HL-60/S4 treated with retinoic acid at 250 ng/mL for 4 days and 3 days (cell line): ENCODE measurements around the gene ADARB2.
"Not testable (repeated sequence)": the region's sequence is repeated elsewhere in the genome, so short reads cannot be mapped to it uniquely, and the experiment has no call there.

Experiments used
- in situ Hi-C: fragments of 300-500 bp; cut with MboI; formaldehyde crosslinking; loops from 2 replicates; pipeline ENCODE4 v1.7.0; 2022; ENCODE audit warnings: low sequenced_read_pairs

Gene ADARB2

GRCh38 chr10:1418031-1418550, 319.2 kb downstream of the ADARB2 start:
- in situ Hi-C loops = no loop called here

GRCh38 chr10:1417574-1417973, 319.8 kb downstream of the ADARB2 start:
- in situ Hi-C loops = no loop called here

GRCh38 chr10:1416456-1417037, 320.8 kb downstream of the ADARB2 start:
- in situ Hi-C loops = no loop called here

GRCh38 chr10:1414893-1415292, 322.4 kb downstream of the ADARB2 start:
- in situ Hi-C loops = no loop called here

- in situ Hi-C loops = not testable (repeated sequence)
Measured at GRCh38 chr10:1414346-1414745, 323.0 kb downstream of the ADARB2 start.

- in situ Hi-C loops = no loop called here
Measured at GRCh38 chr10:1413823-1414222, 323.5 kb downstream of the ADARB2 start.

GRCh38 chr10:1413256-1413655, 324.1 kb downstream of the ADARB2 start:
- in situ Hi-C loops = no loop called here

- in situ Hi-C loops = no loop called here
Measured at GRCh38 chr10:1412531-1413189, 324.7 kb downstream of the ADARB2 start.

- in situ Hi-C loops = no loop called here
Measured at GRCh38 chr10:1411956-1412355, 325.4 kb downstream of the ADARB2 start.

GRCh38 chr10:1411451-1411850, 325.9 kb downstream of the ADARB2 start:
- in situ Hi-C loops = no loop called here

- in situ Hi-C loops = no loop called here
Measured at GRCh38 chr10:1410469-1411395, 326.6 kb downstream of the ADARB2 start.

- in situ Hi-C loops = no loop called here
Measured at GRCh38 chr10:1410032-1410431, 327.3 kb downstream of the ADARB2 start.

- in situ Hi-C loops = no loop called here
Measured at GRCh38 chr10:1409392-1409791, 327.9 kb downstream of the ADARB2 start.

- in situ Hi-C loops = no loop called here
Measured at GRCh38 chr10:1408651-1409367, 328.5 kb downstream of the ADARB2 start.

- in situ Hi-C loops = no loop called here
Measured at GRCh38 chr10:1406967-1407945, 330.1 kb downstream of the ADARB2 start.

- in situ Hi-C loops = no loop called here
Measured at GRCh38 chr10:1406132-1406966, 331.0 kb downstream of the ADARB2 start.

GRCh38 chr10:1404323-1405260, 332.7 kb downstream of the ADARB2 start:
- in situ Hi-C loops = no loop called here
